Stomach smooth muscle (tissue), 2 donors: Measurements from ENCODE around the gene ZBTB7C.

Source experiments
- H3K27ac ChIP-seq: one replicate; pipeline ENCODE4 v1.7.0; 2013; ENCODE audit warnings: mild to moderate bottlenecking, low read length, inconsistent platforms
- H3K27me3 ChIP-seq, 2 donors: one replicate each; pipeline ENCODE4 v1.7.0; 2013; ENCODE audit warnings: low read length in 2 of 2; ENCODE audit not compliant: insufficient read depth in 2 of 2, control insufficient read depth in 1 of 2
- H3K36me3 ChIP-seq, 2 donors: one replicate each; pipeline ENCODE4 v1.7.0; 2013; ENCODE audit warnings: low read length in 2 of 2; ENCODE audit not compliant: control insufficient read depth in 2 of 2, insufficient read depth in 2 of 2
- H3K4me1 ChIP-seq: one replicate; pipeline ENCODE4 v1.7.0; 2013; ENCODE audit warnings: low read length; ENCODE audit not compliant: control insufficient read depth, insufficient read depth
- H3K4me3 ChIP-seq, 2 donors: one replicate each; pipeline ENCODE4 v1.7.0; 2013; ENCODE audit warnings: low read length in 2 of 2
- H3K9ac ChIP-seq, 2 donors: one replicate each; pipeline ENCODE4 v1.7.0; 2013; ENCODE audit warnings: low read length in 2 of 2, mild to moderate bottlenecking in 1 of 2
- H3K9me3 ChIP-seq, 2 donors: one replicate each; pipeline ENCODE4 v1.7.0; 2013; ENCODE audit warnings: low read length in 2 of 2; ENCODE audit not compliant: control insufficient read depth in 2 of 2
- donor health status: healthy.
- donor health status: Pancreatic carcinoma.

Gene ZBTB7C

GRCh38 chr18:48004577-48004976 lies 404.6 kb downstream of the ZBTB7C start:
- H3K27ac ChIP-seq: no peak overlapping the region
- no peaks in the 10 kb centered on the region for H3K9me3 ChIP-seq

GRCh38 chr18:48003426-48004349 lies 405.5 kb downstream of the ZBTB7C start:
- Histone ChIP-seq H3K27ac (no peak overlapping the region), H3K9ac (no peak overlapping the region), H3K36me3 (no peaks in the 10 kb centered on the region), H3K4me3 (no peak overlapping the region), H3K9me3 (no peaks in the 10 kb centered on the region), H3K4me1 (peaks cover 3% of the 10 kb centered on the region), H3K27me3 (no peaks in the 10 kb centered on the region)

More at GRCh38 chr18:48004577-48004976, 404.6 kb downstream of the ZBTB7C start:
- H3K36me3 ChIP-seq: no peaks in the 10 kb centered on the region
- H3K9ac ChIP-seq: no peak overlapping the region
- H3K4me1 ChIP-seq: peaks cover 3% of the 10 kb centered on the region
- H3K27me3 ChIP-seq: no peaks in the 10 kb centered on the region
- H3K4me3 ChIP-seq: no peak overlapping the region

GRCh38 chr18:48002933-48003365 lies 406.2 kb downstream of the ZBTB7C start:
- no peaks in the 10 kb centered on the region for H3K27me3 ChIP-seq
- no peaks in the 10 kb centered on the region for H3K36me3 ChIP-seq
- no peaks in the 10 kb centered on the region for H3K9me3 ChIP-seq
- H3K9ac ChIP-seq: no peak overlapping the region
- no peaks in the 10 kb centered on the region for H3K4me1 ChIP-seq
- no peak overlapping the region for H3K4me3 ChIP-seq
- H3K27ac ChIP-seq: no peak overlapping the region

- H3K27ac ChIP-seq: no peak overlapping the region
Measured at GRCh38 chr18:48000701-48001100, 408.5 kb downstream of the ZBTB7C start.

GRCh38 chr18:47999801-48000248 lies 409.4 kb downstream of the ZBTB7C start:
- Histone ChIP-seq H3K27me3 (no peaks in the 10 kb centered on the region), H3K4me1 (no peaks in the 10 kb centered on the region), H3K27ac (no peak overlapping the region), H3K9ac (no peak overlapping the region), H3K36me3 (no peaks in the 10 kb centered on the region), H3K9me3 (peaks cover 0 to 9% of the 10 kb centered on the region in 2 donors), H3K4me3 (no peak overlapping the region)

More at GRCh38 chr18:48000701-48001100, 408.5 kb downstream of the ZBTB7C start:
- peaks cover 0 to 9% of the 10 kb centered on the region in 2 donors for H3K9me3 ChIP-seq
- no peaks in the 10 kb centered on the region for H3K36me3 ChIP-seq
- no peak overlapping the region for H3K4me3 ChIP-seq
- no peaks in the 10 kb centered on the region for H3K27me3 ChIP-seq
- no peak overlapping the region for H3K9ac ChIP-seq
- no peaks in the 10 kb centered on the region for H3K4me1 ChIP-seq

- Histone ChIP-seq H3K4me3 (no peak overlapping the region), H3K27me3 (no peaks in the 10 kb centered on the region), H3K36me3 (no peaks in the 10 kb centered on the region), H3K4me1 (no peaks in the 10 kb centered on the region), H3K27ac (no peak overlapping the region), H3K9me3 (peaks cover 0 to 9% of the 10 kb centered on the region in 2 donors), H3K9ac (no peak overlapping the region)
Measured at GRCh38 chr18:47997338-47997780, 411.8 kb downstream of the ZBTB7C start.

- Histone ChIP-seq H3K4me1 (no peaks in the 10 kb centered on the region), H3K9me3 (peaks cover 0 to 9% of the 10 kb centered on the region in 2 donors), H3K9ac (no peak overlapping the region), H3K27me3 (no peaks in the 10 kb centered on the region), H3K36me3 (no peaks in the 10 kb centered on the region), H3K4me3 (no peak overlapping the region), H3K27ac (no peak overlapping the region)
Measured at GRCh38 chr18:47996091-47996541, 413.1 kb downstream of the ZBTB7C start.

- no peak overlapping the region for H3K9ac ChIP-seq
- H3K4me3 ChIP-seq: no peak overlapping the region
- peaks cover 0 to 9% of the 10 kb centered on the region in 2 donors for H3K9me3 ChIP-seq
- H3K36me3 ChIP-seq: no peaks in the 10 kb centered on the region
- peaks cover 0 to 2% of the 10 kb centered on the region in 2 donors for H3K27me3 ChIP-seq
- H3K27ac ChIP-seq: no peak overlapping the region
- H3K4me1 ChIP-seq: no peaks in the 10 kb centered on the region
Measured at GRCh38 chr18:47995654-47996053, 413.5 kb downstream of the ZBTB7C start.

GRCh38 chr18:47993409-47993808 lies 415.8 kb downstream of the ZBTB7C start:
- H3K36me3 ChIP-seq: no peaks in the 10 kb centered on the region
- H3K4me3 ChIP-seq: no peak overlapping the region
- no peaks in the 10 kb centered on the region for H3K4me1 ChIP-seq
- H3K9ac ChIP-seq: no peak overlapping the region
- H3K27ac ChIP-seq: no peak overlapping the region
- H3K27me3 ChIP-seq: peaks cover 0 to 2% of the 10 kb centered on the region in 2 donors
- peaks cover 0 to 9% of the 10 kb centered on the region in 2 donors for H3K9me3 ChIP-seq

GRCh38 chr18:47992976-47993375 lies 416.2 kb downstream of the ZBTB7C start:
- no peak overlapping the region for H3K9ac ChIP-seq
- no peak overlapping the region for H3K4me3 ChIP-seq
- H3K27me3 ChIP-seq: peaks cover 0 to 2% of the 10 kb centered on the region in 2 donors
- no peaks in the 10 kb centered on the region for H3K36me3 ChIP-seq
- H3K27ac ChIP-seq: no peak overlapping the region
- H3K4me1 ChIP-seq: no peaks in the 10 kb centered on the region
- peaks cover 0 to 9% of the 10 kb centered on the region in 2 donors for H3K9me3 ChIP-seq

GRCh38 chr18:47992266-47992665 lies 416.9 kb downstream of the ZBTB7C start:
- Histone ChIP-seq H3K27me3 (peaks cover 0 to 2% of the 10 kb centered on the region in 2 donors), H3K4me3 (no peak overlapping the region), H3K9ac (no peak overlapping the region), H3K4me1 (no peaks in the 10 kb centered on the region), H3K27ac (no peak overlapping the region), H3K36me3 (no peaks in the 10 kb centered on the region), H3K9me3 (peaks cover 0 to 5% of the 10 kb centered on the region in 2 donors)
